Measurements from ENCODE around the gene HKDC1. TPM values are rescaled to one million over a fixed set of nuclear protein-coding genes. Genes with fewer than 3 reads are reported as not detected.

The HKDC1 gene
- total RNA-seq, 2 donors from 2014 or later: 0.62 to 1.6 TPM

DNA sequence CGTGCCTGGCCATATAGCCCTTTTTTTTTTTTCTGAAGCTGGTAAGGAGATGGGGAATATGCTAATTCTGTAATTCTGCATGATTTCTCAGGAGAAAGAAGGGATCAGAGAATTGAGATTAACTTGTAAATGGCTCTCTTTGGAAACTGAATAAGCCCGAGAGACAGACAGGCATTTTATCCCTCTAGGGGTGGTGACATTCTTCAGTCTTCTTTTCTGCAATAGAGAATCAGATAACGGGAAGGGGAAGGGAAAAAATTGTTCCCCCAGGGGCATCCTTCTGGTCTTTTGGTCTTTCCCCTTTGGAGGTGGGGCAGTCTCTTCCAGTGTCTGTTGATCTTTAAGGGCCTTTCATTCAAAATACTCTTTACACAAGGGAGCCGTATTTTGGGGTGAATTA lies 92.4 kb downstream of the HKDC1 start:
- DNase-seq: no peak
- Mint-ChIP-seq H3K4me3 (no peak overlapping the region), H3K9me3 (no peaks in the 10 kb centered on the region), H3K4me1 (ENCODE audit: low read depth) (peaks cover 25% of the 10 kb centered on the region), H3K36me3 (ENCODE audit: insufficient read depth in 2 of 2) (no peaks in the 10 kb centered on the region), H3K27me3 (ENCODE audit: low read depth) (no peaks in the 10 kb centered on the region), H3K27ac (no peak overlapping the region)
- no peak for ATAC-seq (replicated peaks in 1 of 2)

DNA sequence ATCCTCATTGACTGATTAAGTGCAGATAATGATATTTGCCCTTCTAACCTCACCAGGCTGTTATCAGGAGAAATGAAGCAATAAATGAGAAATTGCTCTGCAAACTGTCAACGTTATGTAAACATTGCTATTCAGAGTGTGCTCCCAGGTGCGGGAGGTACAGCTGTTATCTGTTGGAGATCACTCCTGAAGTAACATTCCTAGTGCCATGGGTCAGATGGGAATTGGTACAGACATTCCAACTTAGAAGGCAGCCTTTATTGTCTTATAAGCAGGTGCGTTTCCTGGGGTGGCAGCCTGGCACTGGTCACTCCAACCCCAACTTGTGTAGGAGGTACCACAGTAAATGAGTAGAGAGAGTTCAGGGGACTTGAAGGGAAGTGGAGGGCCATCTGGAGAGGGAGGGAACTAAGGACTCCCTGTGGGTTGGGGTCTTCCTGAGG lies 95.0 kb downstream of the HKDC1 start:
- Mint-ChIP-seq H3K4me3 (no peak overlapping the region), H3K36me3 (ENCODE audit: insufficient read depth in 2 of 2) (peaks cover 1 to 5% of the 10 kb centered on the region in 2 donors), H3K27me3 (ENCODE audit: low read depth) (no peaks in the 10 kb centered on the region), H3K27ac (no peak overlapping the region), H3K9me3 (no peaks in the 10 kb centered on the region), H3K4me1 (ENCODE audit: low read depth) (peaks cover 32% of the 10 kb centered on the region)
- DNase-seq (no peak), ATAC-seq (replicated peaks in 1 of 2) (no peak)

DNA sequence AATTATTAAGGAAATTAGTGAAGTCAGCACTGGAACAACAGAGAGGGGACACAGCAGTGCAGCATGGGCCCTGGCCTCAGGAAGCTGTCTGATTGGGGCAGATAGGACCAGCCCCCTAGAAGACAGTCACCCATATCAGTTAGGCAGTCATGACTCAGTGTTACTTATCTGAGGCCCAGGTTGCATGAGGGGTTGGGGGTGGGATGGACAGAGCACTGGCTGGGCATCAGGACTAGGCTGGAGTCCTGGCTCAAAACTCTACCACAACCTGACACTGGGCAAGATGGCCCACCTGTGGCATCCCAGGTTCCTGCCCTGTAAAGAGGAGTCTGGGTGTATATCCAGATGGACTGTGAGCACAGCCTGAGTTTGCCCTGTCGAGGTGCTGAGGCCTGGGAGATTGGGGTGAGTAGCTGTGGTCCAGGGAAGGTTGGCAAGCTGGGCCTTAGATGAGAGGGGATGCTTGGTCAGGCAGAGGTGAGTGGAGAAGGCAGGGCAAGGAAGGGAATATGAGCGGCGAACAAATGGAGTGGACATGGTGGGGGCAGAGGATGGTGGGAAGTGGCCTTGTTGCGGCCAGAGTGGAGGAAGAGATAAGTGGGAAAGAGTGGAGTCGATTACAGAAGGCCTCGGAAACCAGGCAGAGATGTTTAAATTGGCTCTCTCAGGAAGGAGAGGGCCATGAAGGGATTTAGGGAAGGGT lies 95.6 kb downstream of the HKDC1 start:
- no peak for ATAC-seq (replicated peaks in 1 of 2)
- Mint-ChIP-seq H3K4me1 (ENCODE audit: low read depth) (peaks cover 39% of the 10 kb centered on the region), H3K27ac (peak overlapping the region; percentile 10), H3K4me3 (peak overlapping the region; percentile 12 to 51), H3K27me3 (ENCODE audit: low read depth) (no peaks in the 10 kb centered on the region), H3K9me3 (no peaks in the 10 kb centered on the region), H3K36me3 (ENCODE audit: insufficient read depth in 2 of 2) (peaks cover 1 to 5% of the 10 kb centered on the region in 2 donors)
- DNase-seq: peak in 1 of 2 donors; percentile 4

DNA sequence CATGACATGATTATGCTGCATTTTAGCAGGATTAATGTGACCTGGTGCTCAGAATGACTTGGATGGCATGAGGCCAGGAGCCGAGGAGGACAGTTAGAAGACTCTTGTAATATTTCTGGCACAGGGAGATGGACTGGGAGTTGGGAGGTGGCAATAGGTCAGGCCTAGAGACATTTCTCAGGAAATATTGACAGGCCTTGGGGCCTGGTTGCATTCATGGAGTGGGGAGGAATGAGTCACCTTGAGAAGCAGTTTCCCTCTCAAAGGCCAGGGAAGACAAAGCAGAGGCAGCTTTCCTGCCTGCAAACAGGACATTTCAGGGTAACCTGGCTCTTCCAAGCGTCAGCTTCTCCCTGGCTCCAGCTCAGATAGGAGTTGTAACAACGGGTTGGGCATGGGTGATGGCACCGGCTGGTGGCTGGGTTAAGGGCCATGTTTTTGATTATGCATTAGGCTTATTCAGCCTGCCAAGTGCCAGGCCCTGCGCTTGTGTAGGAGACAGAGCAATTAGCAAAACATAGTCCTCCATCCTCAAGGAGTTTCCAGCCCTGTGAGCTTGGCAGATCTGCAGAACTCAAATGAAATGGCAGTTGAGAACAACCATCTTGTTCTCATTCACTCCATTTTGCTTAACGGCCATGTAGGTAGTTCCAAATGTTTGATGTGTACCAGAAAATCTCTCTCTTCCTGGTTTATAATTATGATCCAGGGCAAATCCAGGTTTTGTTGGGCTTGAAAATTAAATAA lies 96.4 kb downstream of the HKDC1 start:
- H3K4me3 Mint-ChIP-seq: peak overlapping the region; percentile 12 to 51
- DNase-seq (no peak), ATAC-seq (replicated peaks in 1 of 2) (no peak)
- peaks cover 46% of the 10 kb centered on the region for H3K4me1 Mint-ChIP-seq (ENCODE audit: low read depth)
- peaks cover 1 to 5% of the 10 kb centered on the region in 2 donors for H3K36me3 Mint-ChIP-seq (ENCODE audit: insufficient read depth in 2 of 2)
- no peaks in the 10 kb centered on the region for H3K27me3 Mint-ChIP-seq (ENCODE audit: low read depth)
- H3K27ac Mint-ChIP-seq: peak overlapping the region; percentile 10
- H3K9me3 Mint-ChIP-seq: no peaks in the 10 kb centered on the region

Other genes with a start within 250 kb of the HKDC1 start
- gene KIFBP, start 231.5 kb upstream of the HKDC1 start, total RNA-seq: 10 to 100 TPM; 16.3 to 17.5 TPM
- 100 to 1,000 TPM; 439 to 902 TPM for gene SRGN, start 132.2 kb upstream of the HKDC1 start, total RNA-seq
- 10 to 100 TPM; 39.0 to 39.1 TPM for gene VPS26A, start 96.2 kb upstream of the HKDC1 start, total RNA-seq
- 10 to 100 TPM; 65.2 to 67.5 TPM for gene SUPV3L1, start 40.1 kb upstream of the HKDC1 start, total RNA-seq
- gene HK1, start 58.2 kb downstream of the HKDC1 start, total RNA-seq: 100 to 1,000 TPM; 143 to 149 TPM
- not detected for gene TACR2, start 196.6 kb downstream of the HKDC1 start, total RNA-seq
- gene TSPAN15, start 231.1 kb downstream of the HKDC1 start, total RNA-seq: 1 to 10 TPM; 1.5 to 1.8 TPM

Data from activated T-cell treated with anti-CD3 and anti-CD28 coated beads, Interleukin-2, amount 50 U/mL, for 72 hours (primary cell).